ENCODE measurements around the gene CDK5RAP1.
A peak's percentile ranks its signal among the peaks of the same experiment; 100 is the strongest.
"Not testable (repeated sequence)": the region's sequence is repeated elsewhere in the genome, so short reads cannot be mapped to it uniquely, and the experiment has no call there.

Gene CDK5RAP1

DNA sequence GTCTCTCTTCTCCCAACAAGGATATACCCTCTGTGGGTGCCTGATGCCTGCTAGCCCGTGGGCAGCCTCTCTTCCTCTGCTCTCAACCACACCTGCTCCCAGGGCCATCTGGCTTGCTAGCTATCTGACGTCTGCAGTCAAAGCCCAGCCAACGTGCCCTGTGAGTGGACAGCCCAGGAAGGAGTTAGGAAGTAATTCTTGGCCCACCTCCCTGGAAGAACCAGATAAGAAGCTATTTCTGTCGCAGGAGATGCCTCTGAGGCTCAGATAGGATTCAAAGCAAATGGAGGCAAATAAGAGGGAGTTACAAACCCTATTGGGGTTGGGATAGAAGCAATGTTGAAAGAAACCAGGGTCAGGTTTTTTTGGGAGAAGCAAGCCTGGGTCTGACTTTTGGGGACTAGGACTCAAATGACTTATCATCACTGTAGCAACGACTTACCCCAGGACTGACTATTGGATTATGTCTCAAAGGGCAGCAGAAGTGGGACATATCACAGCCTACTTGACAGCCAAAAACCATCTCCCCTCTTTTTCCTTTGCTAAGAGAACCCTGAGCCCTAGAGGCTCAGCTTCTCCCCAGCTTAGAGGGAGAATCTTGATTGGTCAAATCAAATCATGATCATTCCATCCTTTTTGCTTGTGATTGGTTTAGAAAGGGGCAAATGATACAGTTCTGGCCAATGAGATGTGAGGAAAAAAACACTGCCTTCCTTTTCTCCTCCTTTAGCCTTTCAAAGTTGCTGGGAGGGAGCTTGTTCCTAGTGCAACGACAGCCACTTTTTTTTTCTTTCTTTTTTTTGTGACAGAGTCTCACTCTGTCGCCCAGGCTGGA is 18.0 kb upstream of the CDK5RAP1 start:
- no peak for DNase-seq

DNA sequence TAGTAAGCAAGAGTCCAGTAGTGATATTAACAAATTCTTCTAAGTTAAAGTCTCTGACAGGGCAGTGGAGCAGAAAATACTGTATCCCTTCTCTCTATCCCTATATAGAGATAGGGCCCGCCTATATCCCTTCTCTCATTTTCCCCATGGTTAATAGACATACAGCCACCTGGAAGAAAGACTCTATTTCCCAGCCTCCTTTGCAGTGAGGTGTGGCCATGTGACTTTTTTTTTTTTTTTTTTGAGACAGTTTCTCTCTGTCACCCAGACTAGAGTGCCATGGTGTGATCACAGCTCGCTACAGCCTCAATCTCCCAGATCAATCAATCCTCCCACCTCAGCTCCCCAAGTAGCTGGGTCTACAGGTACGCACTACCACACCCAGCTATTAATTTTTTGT is 16.7 kb upstream of the CDK5RAP1 start:
- DNase-seq: no peak

DNA sequence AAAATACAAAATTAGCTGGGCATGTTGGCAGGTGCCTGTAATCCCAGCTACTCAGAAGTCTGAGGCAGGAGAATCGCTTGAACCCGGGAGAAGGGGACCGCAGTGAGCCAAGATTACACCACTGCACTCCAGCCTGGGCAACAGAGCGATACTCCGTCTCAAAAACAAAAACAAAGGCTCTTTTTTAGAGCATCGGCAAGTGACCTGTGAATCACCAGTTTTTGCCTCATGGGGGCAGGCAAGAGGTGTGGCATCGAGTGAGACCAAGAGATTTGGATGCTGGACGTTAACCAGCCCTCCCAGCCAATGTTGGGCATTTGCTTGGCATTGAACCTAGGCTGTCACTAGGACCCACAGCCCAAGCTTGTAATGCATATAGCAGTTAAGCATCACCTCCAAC is 14.6 kb upstream of the CDK5RAP1 start:
- DNase-seq: peak in 2 of 4 experiments; percentile 15 to 30

DNA sequence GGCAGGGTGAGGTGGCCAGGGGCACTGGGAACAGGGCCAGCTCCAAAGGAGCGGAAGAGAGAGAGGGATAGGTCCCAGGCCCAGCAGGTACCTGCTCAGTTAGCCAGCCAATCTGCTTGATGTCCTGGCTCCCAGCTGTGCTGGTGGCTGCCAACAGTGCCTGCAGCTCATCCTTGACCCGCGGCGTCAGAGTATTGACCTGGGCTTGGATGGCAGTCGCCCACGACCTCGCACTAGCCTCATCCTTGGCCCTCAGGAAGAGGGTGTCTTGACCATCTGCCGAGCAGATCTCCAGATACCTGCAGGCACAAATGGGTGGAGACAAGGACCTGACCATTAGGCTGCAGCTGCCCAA is 11.1 kb upstream of the CDK5RAP1 start:
- no peak for DNase-seq

DNA sequence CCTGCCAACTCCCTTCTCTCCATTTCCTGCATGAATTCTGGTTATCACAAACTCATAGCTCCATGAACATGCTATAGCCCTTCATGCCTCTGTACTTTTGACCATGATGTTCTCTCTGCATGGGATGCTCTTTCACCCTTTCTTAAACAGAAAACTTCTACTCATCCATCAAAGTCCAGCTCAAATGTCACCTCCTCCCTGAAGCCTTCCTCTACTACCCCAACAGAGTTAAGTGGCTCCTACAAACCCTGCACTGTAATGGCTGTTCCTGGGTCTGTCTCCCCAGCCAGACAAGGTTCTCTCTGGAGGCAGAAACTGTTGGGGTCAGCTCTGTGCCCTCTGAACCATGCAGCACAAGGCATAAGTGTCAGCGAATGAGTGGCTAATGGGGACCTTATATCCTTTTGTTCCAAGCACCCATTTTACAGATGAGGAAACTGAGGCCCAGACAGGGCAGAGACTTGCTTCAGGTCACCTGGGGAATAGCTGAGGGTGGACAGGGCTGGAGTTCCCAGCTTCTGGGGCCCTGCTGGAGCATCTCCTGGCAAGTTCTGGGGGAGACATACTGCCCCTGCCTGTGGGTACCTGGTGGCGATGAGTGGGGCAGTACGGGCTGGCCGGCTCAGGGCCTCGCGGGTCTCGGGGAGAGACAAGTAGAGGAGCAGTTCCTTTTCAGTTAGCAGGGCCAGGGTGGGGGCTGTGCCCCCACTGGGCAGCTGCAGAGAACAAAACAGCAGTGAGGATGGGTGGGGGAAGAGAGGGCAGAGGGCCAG is 10.6 kb upstream of the CDK5RAP1 start:
- DNase-seq: no peak

DNA sequence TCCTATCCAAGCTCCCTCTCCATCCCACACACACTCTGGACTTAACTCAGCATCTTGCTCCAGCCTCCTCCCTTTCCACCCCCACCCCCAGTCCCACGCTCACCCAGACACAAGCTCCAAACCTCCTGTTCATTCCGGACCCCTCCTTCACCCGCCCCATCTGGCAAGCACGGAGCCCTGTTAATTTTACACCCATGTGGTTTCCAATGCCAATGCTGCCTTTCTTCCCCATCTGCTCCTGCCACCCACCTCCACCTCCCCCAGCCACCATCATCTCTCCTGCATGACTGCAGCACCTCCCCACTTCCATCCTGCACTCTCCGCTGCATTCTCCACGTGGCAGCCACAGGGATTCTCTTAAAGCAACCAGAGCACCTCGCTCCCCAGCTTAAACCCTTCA is 9.9 kb upstream of the CDK5RAP1 start:
- no peak for DNase-seq

DNA sequence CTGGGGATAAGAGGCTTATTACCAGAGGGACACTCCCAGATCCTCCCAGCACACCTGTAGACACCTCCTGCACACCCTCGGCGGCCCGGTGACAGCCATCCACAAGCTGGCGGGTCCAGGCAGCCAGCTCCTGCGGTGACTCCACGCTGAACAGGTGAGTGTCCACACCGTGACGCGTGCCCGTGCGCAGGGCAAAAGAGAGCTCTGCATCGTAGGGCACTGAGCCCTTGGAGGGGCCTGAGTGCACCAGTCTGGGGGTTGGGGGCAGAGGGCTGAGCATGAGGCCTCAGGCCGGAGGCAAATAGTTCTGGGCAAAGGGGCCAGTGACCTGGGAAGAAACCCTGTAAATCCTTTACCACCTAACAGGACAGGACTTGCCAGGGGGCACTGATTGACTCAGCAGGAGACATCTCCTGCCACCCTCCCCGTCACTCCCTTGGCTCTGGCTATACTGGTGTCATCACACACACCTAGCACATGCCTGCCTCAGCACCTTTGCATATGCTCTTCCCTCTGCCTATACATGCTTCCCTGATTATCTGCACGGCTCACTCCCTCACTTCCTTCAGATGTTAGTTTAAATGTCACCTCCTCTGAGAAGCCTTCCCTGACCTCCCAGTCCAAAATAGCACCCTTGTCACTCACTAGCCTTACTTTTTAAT is 8.9 kb upstream of the CDK5RAP1 start:
- no peak for DNase-seq

DNA sequence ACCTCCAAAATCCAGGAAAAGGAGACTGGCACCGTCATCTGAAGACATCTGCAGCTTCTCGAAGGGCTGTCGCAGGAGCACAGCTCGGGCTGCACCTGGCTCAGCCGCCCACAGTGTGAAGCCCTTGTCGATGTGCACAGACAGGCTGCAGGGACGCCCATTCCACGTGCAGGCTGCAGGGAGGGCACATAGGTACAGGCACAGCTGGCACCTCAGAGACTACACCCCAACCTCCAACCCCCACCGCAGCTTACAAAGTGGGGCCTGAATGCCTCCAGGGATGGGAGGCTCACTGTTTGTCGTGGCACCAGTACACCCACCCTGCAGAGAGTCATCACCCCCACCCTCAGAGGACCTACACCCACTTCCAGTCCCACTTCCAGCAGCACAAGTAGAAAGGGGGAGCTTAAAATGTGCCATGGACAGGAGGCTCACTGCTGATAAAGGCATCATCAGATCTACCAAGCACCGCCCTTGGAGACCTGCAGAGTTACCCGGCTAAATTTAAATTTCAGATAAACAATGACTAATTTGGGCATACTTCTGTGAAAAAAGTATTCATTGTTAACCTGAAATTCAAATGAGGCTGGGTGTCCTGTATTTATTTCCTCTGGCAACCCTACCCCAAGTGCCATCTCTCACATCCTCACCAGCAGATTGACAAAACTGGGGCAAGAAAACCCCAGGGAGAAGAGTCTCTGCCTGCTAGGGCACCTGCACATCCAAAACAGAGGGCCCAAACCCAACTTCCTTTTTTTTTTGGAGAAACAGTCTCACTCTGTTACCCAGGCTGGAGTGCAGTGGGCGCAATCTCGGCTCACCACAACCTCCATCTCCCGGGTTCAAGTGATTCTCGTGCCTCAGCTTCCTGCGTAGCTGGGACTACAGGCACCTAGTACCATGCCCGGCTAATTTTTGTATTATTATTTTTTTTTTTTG is 7.7 kb upstream of the CDK5RAP1 start:
- peak in 2 of 4 experiments; percentile 16 to 19 for DNase-seq

DNA sequence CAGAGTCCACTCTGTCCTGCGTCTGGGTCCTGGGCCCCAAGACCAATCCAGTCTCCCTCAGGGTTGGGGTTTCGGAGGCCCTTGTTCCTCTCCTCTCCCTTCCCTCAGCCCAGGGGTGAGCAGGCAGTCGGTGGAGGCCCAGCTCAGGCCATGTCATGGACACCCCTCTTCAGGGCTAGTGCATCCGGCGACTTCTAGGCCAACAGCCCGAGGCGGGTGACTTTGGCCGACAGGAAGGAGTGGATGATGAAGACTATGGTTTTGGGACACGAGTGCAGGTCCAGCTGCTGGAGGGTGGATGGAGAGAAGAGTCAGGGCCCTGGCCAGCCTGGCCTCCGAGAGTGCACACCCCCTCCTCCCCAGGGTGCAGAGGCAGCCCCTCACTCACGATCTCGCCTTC is 7.0 kb upstream of the CDK5RAP1 start:
- no peak for DNase-seq

DNA sequence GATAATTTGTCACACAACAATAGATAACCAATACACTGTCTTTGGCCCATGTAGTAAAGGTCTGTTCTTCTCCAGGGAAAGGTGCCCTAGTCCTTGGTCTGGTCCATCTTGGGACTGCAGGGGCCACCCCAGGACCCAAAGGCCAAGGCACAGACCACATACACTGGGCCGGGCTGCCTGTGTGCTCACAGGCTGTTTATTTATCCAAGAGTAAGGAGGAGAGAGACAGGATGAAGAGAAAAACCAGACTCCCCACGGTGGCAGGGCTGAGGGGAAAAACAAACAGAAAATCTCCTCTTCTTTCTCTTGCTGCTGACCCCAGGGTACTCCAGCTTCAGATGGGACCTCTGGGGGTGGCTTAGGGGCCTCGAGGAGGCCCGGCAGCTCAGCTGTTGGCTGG is 6.5 kb upstream of the CDK5RAP1 start:
- DNase-seq: no peak

DNA sequence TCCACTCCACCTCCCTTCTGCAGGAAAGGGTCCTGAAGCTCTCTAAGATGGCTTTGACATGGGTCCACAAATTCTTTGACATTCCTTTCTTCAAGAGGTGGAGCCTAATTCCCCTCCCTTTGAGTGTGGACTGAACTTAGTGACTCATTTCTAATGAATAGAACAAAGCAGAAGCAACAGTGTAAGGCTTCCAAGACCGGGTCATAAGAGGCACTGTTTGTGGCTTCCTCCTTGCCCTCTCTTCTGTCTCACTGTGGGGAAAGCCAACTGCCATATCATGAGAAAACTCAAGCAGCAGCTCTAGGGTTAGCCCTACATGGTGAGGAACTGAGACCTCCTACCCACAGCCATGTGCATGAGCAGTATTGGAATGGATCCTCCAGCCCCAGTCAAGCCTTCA is 5.9 kb upstream of the CDK5RAP1 start:
- DNase-seq: peak; percentile 71 to 84 (median 79)

DNA sequence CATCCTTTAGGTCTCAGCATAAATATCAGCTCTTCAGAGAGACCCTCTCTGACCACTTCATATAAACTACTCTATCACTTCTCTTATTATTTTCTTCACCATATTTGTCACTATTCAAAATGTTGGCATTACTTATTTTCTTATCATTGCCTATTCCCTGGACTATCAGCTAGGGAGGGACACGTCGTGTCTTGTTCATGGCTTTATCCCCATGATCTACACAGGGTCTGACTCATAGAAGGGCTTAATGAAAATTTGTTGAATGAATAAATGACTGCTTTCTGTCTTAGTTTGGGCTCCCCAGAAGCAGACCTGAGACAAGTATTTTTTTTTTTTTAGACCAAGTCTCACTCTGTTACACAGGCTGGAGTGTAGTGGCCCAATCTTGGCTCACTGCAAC is 3.0 kb upstream of the CDK5RAP1 start:
- no peak for DNase-seq

DNA sequence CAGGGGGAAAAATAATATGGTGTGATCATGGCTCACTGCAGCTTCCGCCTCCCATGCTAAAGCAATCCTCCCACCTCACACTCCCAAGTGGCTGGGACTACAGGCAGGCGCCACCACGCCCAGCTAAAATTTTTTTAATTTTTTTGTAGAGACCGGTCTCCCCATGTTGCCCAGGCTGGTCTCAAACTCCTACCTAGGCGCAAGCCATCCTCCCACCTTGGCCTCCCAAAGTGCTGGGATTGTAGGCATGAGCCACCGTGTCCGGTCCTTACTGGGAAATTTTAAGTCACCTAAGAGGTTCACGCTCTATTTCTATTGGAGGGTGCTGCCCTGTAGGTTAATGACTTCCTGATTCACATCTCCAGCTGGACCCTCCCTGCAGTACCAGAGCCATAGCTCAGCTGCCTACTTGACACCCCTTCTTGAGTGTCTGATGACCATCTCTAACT is 626 bp upstream of the CDK5RAP1 start:
- DNase-seq: peak; percentile 23 to 60 (median 55)

DNA sequence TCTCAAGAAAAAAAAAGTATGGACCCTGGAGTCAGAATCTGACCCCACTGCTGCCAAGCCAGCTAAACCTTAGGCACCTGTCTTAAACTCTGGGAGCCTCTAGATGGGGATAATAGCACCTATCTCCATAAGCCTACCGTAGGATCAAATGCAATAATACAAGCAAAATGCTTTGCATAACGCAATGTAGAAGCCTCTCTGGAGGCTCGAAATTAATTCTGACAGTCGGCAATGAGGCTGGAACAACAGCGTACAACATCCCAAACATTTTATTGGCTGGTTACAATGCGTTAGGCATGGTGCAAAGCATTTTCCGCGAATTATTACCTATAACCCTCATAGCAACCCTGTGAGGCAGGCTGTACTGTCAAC is 521 bp downstream of the CDK5RAP1 start:
- no peak for DNase-seq

DNA sequence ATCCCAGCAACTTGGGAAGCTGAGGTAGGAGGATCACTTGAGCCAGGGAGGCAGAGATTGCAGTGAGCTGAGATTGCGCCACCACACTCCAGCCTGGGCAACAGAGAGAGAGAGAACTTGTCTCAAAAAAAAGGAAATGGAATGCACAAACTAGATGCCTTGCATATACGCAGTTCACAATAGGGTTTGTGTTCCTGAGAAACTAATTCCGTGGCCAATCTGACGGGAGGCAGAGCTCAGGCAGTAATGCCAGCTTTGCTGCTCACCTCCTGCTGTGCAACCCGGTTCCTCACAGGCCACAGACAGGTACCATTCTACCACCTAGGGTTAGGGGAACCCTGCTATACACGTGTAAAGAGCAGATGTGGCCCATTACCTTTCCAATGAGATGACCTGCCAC is 1.4 kb downstream of the CDK5RAP1 start:
- DNase-seq: peak; percentile 41 to 64 (median 58)

DNA sequence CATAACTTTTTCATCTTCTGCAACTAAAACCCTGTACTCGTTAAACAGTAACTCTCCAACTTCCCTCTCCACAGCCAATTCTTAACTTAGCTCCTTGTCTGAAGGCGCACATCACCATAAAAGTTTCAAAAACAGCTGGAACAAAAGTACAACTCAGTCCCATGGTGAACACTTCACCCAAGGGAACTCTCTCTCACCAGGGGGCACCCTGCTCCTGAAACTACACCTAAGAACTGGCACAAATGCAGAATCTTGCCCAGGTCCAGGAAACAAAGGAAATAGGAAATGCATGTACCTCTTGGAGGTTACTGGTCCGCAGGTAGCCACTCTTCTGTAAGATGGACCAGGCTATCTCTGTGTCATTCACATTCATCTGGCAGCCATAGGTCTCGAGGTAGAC is 6.6 kb downstream of the CDK5RAP1 start:
- no peak for DNase-seq

DNA sequence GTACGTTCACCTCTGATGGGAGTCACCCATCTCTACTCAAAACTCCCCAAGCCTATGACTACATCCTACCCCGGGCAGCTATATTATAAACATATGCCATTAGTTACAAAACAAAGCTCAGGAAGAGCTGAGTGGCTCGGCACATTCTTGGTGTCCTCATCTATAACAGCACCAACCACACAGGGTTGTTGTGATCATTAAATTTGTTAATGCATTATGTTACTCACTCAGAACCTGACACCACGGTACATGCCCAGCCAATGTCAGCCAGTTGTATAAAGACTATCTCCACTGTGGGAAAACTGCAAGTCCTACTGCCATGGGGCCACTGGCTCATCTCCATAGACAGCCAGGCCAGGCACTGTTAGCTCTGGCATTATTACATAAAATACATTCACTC is 7.7 kb downstream of the CDK5RAP1 start:
- no peak for DNase-seq

DNA sequence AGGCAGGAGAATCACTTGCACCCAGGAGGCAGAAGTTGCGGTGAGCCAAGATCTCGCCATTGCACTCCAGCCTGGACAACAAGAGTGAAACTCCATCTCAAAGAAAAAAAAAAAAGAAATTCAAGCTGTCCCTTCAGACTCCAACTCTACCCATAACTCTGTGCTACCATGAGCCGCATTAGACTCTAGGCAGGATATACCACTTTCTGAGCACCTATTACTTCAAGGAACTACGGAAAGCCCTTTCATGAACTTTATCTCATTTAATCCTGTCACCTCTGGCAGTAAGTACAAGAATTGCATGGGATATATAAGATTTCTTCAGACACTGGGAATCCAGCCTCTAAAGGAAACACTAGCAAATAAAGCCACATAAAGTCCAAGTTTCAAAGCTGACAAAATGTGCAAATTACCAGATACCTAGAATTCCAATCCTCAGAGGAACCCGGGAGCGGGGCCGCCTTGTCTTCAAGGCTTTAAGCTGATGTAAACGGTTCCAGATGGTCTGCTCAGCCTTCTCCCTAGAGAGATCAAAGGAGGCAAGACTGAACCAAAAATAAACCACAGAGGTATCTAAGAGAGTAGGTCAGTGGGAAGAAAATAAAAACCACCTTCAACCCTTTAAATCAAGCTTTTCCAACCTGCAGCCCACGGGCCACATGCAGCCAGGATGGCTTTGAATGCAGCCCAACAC is 9.4 kb downstream of the CDK5RAP1 start:
- no peak for DNase-seq

DNA sequence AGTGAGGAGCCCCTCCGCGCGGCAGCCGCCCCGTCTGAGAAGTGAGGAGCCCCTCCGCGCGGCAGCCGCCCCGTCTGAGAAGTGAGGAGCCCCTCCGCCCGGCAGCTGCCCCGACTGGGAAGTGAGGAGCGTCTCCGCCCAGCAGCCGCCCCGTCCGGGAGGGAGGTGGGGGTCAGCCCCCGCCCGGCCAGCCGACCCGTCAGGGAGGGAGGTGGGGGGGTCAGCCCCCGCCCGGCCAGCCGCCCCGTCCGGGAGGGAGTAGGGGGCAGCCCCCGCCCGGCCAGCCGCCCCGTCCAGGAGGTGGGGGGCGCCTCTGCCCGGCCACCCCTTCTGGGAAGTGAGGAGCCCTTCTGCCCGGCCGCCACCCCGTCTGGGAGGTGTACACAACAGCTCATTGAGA is 12.0 kb downstream of the CDK5RAP1 start:
- not testable (repeated sequence) for DNase-seq

DNA sequence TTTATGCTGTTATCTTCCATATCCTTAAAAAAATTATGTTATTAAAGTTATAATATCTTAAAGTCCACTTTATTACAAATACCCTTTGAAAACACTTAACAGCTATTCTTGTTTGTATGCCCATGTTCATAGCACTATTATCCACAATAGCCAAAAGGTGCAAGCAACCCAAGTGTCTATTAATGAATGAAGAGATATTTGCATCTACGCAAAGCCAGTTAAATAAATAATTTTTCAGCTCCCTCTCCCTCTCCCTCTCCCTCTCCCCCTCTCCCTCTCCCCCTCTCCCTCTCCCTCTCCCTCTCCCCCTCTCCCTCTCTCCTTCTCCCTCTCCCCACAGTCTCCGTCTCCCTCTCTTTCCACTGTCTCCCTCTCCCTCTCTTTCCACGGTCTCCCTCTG is 13.1 kb downstream of the CDK5RAP1 start:
- no peak for DNase-seq

DNA sequence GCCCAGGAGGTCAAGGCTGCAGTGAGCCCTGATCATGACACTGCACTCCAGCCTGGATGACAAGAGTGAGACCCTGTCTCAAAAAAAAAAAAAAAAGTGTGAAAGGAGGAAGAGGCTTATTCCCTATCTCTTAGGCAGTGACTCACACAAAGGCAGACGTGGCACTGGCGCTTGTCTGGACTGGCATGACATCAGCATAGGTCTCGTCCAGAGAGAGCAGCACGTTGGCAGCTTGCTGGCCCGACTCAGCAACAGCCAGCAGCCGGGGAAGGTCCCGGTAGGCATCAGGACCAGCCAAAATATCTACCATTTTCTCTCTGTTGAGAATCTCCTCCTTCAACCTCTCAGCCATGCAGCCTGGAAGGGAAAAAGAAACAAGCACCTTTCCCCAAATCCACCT is 14.1 kb downstream of the CDK5RAP1 start:
- peak; percentile 42 to 76 (median 64) for DNase-seq

DNA sequence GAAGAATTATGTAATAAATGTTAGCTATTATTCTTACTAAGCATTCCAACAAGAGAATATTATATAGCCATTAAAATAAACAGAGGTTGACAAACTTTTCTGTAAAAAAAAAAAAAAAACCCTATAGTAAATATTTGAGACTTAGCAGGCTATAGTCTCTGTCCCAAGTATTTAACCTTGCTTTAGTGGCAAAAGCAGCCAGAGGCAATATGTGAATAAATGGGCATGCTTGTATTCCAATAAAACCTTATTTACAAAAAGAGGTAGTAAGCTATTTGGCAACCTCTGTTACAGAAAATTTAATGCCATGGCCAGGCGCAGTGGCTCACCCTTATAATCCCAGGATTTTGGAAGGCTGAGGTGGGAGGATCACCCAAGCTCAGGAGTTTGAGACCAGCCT is 14.6 kb downstream of the CDK5RAP1 start:
- DNase-seq: peak in 1 of 4 experiments; percentile 11

Data from suppressor macrophage (primary cell).